Upper lobe of left lung (tissue), 4 donors: Measurements from ENCODE around the gene FAAH.

Experiments used
- EP300 ChIP-seq, 4 donors: sonication (generic); formaldehyde crosslinking; IDR thresholded peaks; one replicate each; pipeline ENCODE4 v1.5.1; 2017; ENCODE audit warnings: antibody characterized with exemption in 4 of 4, control low read depth in 2 of 4
- POLR2A ChIP-seq, 4 donors: fragments of 450-650 bp; IDR thresholded peaks; one replicate each; pipeline ENCODE4 v1.5.1; 2016 to 2017; ENCODE audit warnings: antibody characterized with exemption in 4 of 4, mild to moderate bottlenecking in 2 of 4

- no peak for TF ChIP-seq POLR2A (IDR thresholded peaks at IDR 0.05)
- no peak for TF ChIP-seq EP300 (IDR thresholded peaks at IDR 0.05)
Measured at GRCh38 chr1:46394872-46395465, 852 bp downstream of the FAAH start.
